Measurements from ENCODE around the gene PPP1CB. TPM values are rescaled to one million over a fixed set of nuclear protein-coding genes. Genes with fewer than 3 reads are reported as not detected.

Gene PPP1CB
- total RNA-seq, 1 experiment from 2014 or later, result 180 TPM

DNA sequence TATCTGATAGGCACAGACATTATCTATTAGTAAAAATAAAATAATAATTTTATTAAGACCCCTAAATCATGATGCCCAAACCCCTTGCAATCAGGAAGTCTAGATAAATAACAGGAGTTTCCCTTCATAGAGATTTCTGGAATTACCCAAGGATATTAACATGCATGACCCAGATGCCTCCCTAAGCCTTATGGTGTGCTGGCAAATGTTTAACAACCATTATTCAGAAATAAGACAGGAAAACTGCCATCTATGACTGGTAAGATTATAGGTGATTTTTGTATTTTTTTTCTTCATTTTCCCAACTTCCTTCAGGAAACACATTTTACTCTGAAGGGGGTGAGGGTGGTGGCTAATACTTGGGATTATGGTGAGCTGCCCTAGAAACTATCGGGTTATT, 2.7 kb upstream of the PPP1CB start:
- no peak for DNase-seq (ENCODE audit: low read depth, low spot score)
- Histone ChIP-seq H3K9me3 (ENCODE audit: control insufficient read depth, insufficient read depth, low read depth, low read length) (no peaks in the 10 kb centered on the region), H3K36me3 (ENCODE audit: control insufficient read depth, insufficient read depth, low read length) (peaks cover 6% of the 10 kb centered on the region; the same call in 1 of the 2 replicates), H3K27ac (ENCODE audit: low read length) (no peak overlapping the region), H3K4me1 (ENCODE audit: control insufficient read depth, insufficient read depth, low read length) (peaks cover 7% of the 10 kb centered on the region), H3K27me3 (ENCODE audit: control insufficient read depth, insufficient read depth, low read length) (no peaks in the 10 kb centered on the region), H3K4me3 (ENCODE audit: low read depth in 2 of 2, low read length in 2 of 2) (no peak overlapping the region)
- in situ Hi-C loops (cut with HindIII; ENCODE audit: low pct_unique_long_range_greater_than_20kb, low sequenced_read_pairs), result no loop called here
- POLR2A ChIA-PET, result interaction anchor here (0.7 kb wide), 1 partner anchor 77 kb away, joined by 3 read pairs; no protein-coding TSS in a partner anchor
- BruUV-seq (replicated peaks), result no TSS peak
- ATAC-seq, result no peak
- CTCF ChIA-PET, result no interaction called here
- intact Hi-C loops (cut with micrococcal nuclease; ENCODE audit: unreplicated experiment), result no loop called here
- TF ChIP-seq SIN3A (IDR thresholded peaks at IDR 0.05; ENCODE audit: borderline replicate concordance, insufficient read depth, low read depth, low read length), result no peak
- no peak for TF ChIP-seq POLR2AphosphoS5 (IDR thresholded peaks at IDR 0.05; ENCODE audit: low read depth, low read length)
- TF ChIP-seq, protein P1, sequence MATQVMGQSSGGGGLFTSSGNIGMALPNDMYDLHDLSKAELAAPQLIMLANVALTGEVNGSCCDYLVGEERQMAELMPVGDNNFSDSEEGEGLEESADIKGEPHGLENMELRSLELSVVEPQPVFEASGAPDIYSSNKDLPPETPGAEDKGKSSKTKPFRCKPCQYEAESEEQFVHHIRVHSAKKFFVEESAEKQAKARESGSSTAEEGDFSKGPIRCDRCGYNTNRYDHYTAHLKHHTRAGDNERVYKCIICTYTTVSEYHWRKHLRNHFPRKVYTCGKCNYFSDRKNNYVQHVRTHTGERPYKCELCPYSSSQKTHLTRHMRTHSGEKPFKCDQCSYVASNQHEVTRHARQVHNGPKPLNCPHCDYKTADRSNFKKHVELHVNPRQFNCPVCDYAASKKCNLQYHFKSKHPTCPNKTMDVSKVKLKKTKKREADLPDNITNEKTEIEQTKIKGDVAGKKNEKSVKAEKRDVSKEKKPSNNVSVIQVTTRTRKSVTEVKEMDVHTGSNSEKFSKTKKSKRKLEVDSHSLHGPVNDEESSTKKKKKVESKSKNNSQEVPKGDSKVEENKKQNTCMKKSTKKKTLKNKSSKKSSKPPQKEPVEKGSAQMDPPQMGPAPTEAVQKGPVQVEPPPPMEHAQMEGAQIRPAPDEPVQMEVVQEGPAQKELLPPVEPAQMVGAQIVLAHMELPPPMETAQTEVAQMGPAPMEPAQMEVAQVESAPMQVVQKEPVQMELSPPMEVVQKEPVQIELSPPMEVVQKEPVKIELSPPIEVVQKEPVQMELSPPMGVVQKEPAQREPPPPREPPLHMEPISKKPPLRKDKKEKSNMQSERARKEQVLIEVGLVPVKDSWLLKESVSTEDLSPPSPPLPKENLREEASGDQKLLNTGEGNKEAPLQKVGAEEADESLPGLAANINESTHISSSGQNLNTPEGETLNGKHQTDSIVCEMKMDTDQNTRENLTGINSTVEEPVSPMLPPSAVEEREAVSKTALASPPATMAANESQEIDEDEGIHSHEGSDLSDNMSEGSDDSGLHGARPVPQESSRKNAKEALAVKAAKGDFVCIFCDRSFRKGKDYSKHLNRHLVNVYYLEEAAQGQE (IDR thresholded peaks at IDR 0.05; ENCODE audit: insufficient read depth in 1 of 2, low read depth in 2 of 2, low read length in 1 of 2), result no peak
- TF ChIP-seq, protein P2, sequence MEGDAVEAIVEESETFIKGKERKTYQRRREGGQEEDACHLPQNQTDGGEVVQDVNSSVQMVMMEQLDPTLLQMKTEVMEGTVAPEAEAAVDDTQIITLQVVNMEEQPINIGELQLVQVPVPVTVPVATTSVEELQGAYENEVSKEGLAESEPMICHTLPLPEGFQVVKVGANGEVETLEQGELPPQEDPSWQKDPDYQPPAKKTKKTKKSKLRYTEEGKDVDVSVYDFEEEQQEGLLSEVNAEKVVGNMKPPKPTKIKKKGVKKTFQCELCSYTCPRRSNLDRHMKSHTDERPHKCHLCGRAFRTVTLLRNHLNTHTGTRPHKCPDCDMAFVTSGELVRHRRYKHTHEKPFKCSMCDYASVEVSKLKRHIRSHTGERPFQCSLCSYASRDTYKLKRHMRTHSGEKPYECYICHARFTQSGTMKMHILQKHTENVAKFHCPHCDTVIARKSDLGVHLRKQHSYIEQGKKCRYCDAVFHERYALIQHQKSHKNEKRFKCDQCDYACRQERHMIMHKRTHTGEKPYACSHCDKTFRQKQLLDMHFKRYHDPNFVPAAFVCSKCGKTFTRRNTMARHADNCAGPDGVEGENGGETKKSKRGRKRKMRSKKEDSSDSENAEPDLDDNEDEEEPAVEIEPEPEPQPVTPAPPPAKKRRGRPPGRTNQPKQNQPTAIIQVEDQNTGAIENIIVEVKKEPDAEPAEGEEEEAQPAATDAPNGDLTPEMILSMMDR (IDR thresholded peaks at IDR 0.05), result no peak
- no peak for TF ChIP-seq TCF7L2 (IDR thresholded peaks at IDR 0.05; ENCODE audit: low read depth, low read length)

DNA sequence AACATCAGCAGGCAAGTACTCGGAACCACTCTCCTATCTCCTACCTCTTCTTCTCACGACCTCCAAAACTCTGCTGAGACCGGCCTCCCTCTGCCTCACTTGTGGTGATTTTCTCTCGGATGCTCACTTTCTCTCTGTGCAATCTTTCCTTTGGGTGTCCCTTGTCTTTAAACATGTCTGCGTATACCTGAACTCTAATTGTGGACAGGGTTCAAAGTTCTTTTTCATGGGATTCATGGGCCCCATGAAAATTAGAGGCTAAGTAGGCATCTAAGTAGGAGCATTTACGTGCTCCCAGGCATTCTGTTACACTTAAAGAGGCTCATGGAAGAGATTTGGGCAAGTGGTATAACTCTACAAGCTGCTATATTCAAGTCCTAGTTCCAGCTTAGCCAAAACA, 2.1 kb upstream of the PPP1CB start:
- BruUV-seq (replicated peaks), result no TSS peak

More for the DNA sequence above, 2.1 kb upstream of the PPP1CB start:
- ATAC-seq (no peak), DNase-seq (ENCODE audit: low read depth, low spot score) (no peak)
- in situ Hi-C loops (cut with HindIII; ENCODE audit: low pct_unique_long_range_greater_than_20kb, low sequenced_read_pairs), result no loop called here
- no peak for TF ChIP-seq TCF7L2 (IDR thresholded peaks at IDR 0.05; ENCODE audit: low read depth, low read length)
- no peak for TF ChIP-seq POLR2AphosphoS5 (IDR thresholded peaks at IDR 0.05; ENCODE audit: low read depth, low read length)
- TF ChIP-seq, protein P2 (IDR thresholded peaks at IDR 0.05), result no peak
- TF ChIP-seq SIN3A (IDR thresholded peaks at IDR 0.05; ENCODE audit: borderline replicate concordance, insufficient read depth, low read depth, low read length), result no peak
- TF ChIP-seq, protein P1 (IDR thresholded peaks at IDR 0.05; ENCODE audit: insufficient read depth in 1 of 2, low read depth in 2 of 2, low read length in 1 of 2), result no peak
- ChIA-PET POLR2A (interaction anchor here (0.7 kb wide), 1 partner anchor 78 kb away, joined by 3 read pairs; no protein-coding TSS in a partner anchor), CTCF (no interaction called here)
- Histone ChIP-seq H3K4me3 (ENCODE audit: low read depth in 2 of 2, low read length in 2 of 2) (no peak overlapping the region), H3K36me3 (ENCODE audit: control insufficient read depth, insufficient read depth, low read length) (peaks cover 6% of the 10 kb centered on the region; the same call in 1 of the 2 replicates), H3K9me3 (ENCODE audit: control insufficient read depth, insufficient read depth, low read depth, low read length) (no peaks in the 10 kb centered on the region), H3K4me1 (ENCODE audit: control insufficient read depth, insufficient read depth, low read length) (peaks cover 11% of the 10 kb centered on the region), H3K27me3 (ENCODE audit: control insufficient read depth, insufficient read depth, low read length) (no peaks in the 10 kb centered on the region), H3K27ac (ENCODE audit: low read length) (peak overlapping the region; percentile 95; the same call in 1 of the 2 replicates)
- intact Hi-C loops (cut with micrococcal nuclease; ENCODE audit: unreplicated experiment), result no loop called here
